SU-DHL-6 (cell line): ENCODE measurements around the gene RHOT2.

ENCODE experiments used
- H2AFZ ChIP-seq: fragments of 200-600 bp; sonication (generic); 2 replicates; pipeline ENCODE4 v1.6.1; 2014; ENCODE audit warnings: low read depth, mild to moderate bottlenecking, moderate library complexity, mixed read lengths, antibody characterized with exemption, low read length; ENCODE audit not compliant: severe bottlenecking
- H3F3A ChIP-seq: fragments of 200-600 bp; shearing (Covaris generic); 2 replicates; pipeline ENCODE4 v1.6.0; 2016; ENCODE audit warnings: antibody characterized with exemption, mild to moderate bottlenecking; ENCODE audit not compliant: insufficient read depth
- H3K27ac ChIP-seq: fragments of 200-600 bp; sonication (generic); 2 replicates; pipeline ENCODE4 v1.5.1; 2016; ENCODE audit warnings: low read depth, mild to moderate bottlenecking, low read length, moderate library complexity, mixed read lengths
- H3K27me3 ChIP-seq: fragments of 200-600 bp; sonication (generic), shearing (Covaris generic); 2 replicates; pipeline ENCODE4 v1.6.0; 2014; ENCODE audit warnings: mild to moderate bottlenecking, low read length
- H3K36me3 ChIP-seq: fragments of 200-600 bp; sonication (generic); 2 replicates; pipeline ENCODE4 v1.6.1; 2014; ENCODE audit warnings: mild to moderate bottlenecking, low read length, mixed read lengths
- H3K4me2 ChIP-seq: fragments of 300-600, 200-600 bp; shearing (Covaris generic), sonication (generic); 2 replicates; pipeline ENCODE4 v1.6.0; 2014; ENCODE audit warnings: low read length, low read depth, mild to moderate bottlenecking; ENCODE audit not compliant: poor library complexity, severe bottlenecking
- H3K4me3 ChIP-seq: fragments of 200-600 bp; sonication (generic); 2 replicates; pipeline ENCODE4 v1.5.1; 2014; ENCODE audit warnings: antibody characterized with exemption, low read length, mild to moderate bottlenecking, mixed read lengths; ENCODE audit not compliant: insufficient read depth, poor library complexity, severe bottlenecking
- H3K79me2 ChIP-seq: fragments of 200-600 bp; sonication (generic); 2 replicates; pipeline ENCODE4 v1.6.1; 2014; ENCODE audit warnings: mild to moderate bottlenecking, low read length, moderate library complexity; ENCODE audit not compliant: insufficient read depth
- H3K9ac ChIP-seq: fragments of 200-600 bp; sonication (generic); 2 replicates; pipeline ENCODE4 v1.7.0; 2014; ENCODE audit warnings: mild to moderate bottlenecking, low read length
- H3K9me2 ChIP-seq: fragments of 200-600 bp; sonication (generic); replicated peaks from 2 replicates; pipeline ENCODE4 v1.6.1; 2014; ENCODE audit warnings: low read length; ENCODE audit not compliant: insufficient read depth
- H3K9me3 ChIP-seq: fragments of 200-600 bp; sonication (generic); 2 replicates; pipeline ENCODE4 v1.6.1; 2014; ENCODE audit warnings: low read length, mixed read lengths; ENCODE audit not compliant: insufficient read depth
- H4K20me1 ChIP-seq: fragments of 200-600 bp; sonication (generic); 2 replicates; pipeline ENCODE4 v1.6.1; 2014; ENCODE audit warnings: low read depth, mild to moderate bottlenecking, antibody characterized with exemption, low read length, moderate library complexity, mixed read lengths
- EZH2phosphoT487 ChIP-seq: fragments of 200-600 bp; sonication (generic), shearing (Covaris generic); conservative IDR thresholded peaks from 2 replicates; pipeline ENCODE4 v1.6.1; 2018; ENCODE audit warnings: mild to moderate bottlenecking, antibody characterized with exemption, low read length, moderate library complexity, mixed read lengths
- TF ChIP-seq, protein P1 (sequence below): fragments of 200-600 bp; sonication (generic); IDR thresholded peaks from one replicate; pipeline ENCODE4 v1.5.1; 2017; ENCODE audit warnings: antibody characterized with exemption, mild to moderate bottlenecking, low read length, moderate library complexity; ENCODE audit not compliant: insufficient read depth, poor library complexity, severe bottlenecking

RHOT2 gene

DNA sequence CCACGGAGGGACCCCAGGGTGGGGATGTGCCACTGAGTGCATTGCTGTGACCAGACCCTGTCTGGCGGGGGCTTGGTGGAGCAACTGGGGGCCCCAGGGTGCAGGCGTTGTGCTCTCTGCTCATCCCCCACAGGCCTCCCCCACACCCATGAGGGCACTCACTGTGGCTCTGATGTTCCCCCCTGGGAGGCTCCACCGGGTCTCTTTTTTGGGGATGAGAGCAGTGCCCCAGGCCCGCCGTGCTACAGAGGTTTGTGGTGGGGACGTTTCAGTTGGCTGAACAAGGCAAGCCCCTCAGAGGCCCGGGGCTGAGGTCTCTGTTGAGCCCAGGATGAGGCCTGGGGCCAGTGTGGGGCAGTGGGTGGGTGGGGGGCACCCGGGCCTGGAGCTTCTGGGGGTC lies 55.8 kb downstream of the RHOT2 start:
- Histone ChIP-seq H3K9me2 (no peaks in the 10 kb centered on the region), H3K36me3 (no peaks in the 10 kb centered on the region), H3K9ac (no peak overlapping the region), H3K4me2 (no peak overlapping the region), H2AFZ (no peak overlapping the region), H3K27ac (peak overlapping the region; percentile 39), H4K20me1 (no peaks in the 10 kb centered on the region; the same call in 1 of the 2 replicates), H3F3A (peaks cover 14% of the 10 kb centered on the region), H3K4me3 (no peak overlapping the region), H3K79me2 (no peaks in the 10 kb centered on the region), H3K27me3 (no peaks in the 10 kb centered on the region), H3K9me3 (no peaks in the 10 kb centered on the region)
- TF ChIP-seq, protein P1, sequence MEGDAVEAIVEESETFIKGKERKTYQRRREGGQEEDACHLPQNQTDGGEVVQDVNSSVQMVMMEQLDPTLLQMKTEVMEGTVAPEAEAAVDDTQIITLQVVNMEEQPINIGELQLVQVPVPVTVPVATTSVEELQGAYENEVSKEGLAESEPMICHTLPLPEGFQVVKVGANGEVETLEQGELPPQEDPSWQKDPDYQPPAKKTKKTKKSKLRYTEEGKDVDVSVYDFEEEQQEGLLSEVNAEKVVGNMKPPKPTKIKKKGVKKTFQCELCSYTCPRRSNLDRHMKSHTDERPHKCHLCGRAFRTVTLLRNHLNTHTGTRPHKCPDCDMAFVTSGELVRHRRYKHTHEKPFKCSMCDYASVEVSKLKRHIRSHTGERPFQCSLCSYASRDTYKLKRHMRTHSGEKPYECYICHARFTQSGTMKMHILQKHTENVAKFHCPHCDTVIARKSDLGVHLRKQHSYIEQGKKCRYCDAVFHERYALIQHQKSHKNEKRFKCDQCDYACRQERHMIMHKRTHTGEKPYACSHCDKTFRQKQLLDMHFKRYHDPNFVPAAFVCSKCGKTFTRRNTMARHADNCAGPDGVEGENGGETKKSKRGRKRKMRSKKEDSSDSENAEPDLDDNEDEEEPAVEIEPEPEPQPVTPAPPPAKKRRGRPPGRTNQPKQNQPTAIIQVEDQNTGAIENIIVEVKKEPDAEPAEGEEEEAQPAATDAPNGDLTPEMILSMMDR = no peak
- no peak for TF ChIP-seq EZH2phosphoT487
